K562 treated with DMSO at 1 percent for 4 hours (cell line): ENCODE measurements around the gene CIART. TPM values are rescaled to one million over a fixed set of nuclear protein-coding genes. Genes with fewer than 3 reads are reported as not detected.

Experiments used
- total RNA-seq: library from RNA; unstranded; fragments of 300-600 nt; gene quantifications from 2 replicates; pipeline ENCODE4 v1.2.3, GENCODE V29; 2022; ENCODE audit not compliant: insufficient read depth

CIART gene
- not detected in 2 replicates for total RNA-seq

GRCh38 chr1:150281758-150282557 is at the start of gene CIART:
Gene CIART, plus strand, starts transcription at chr1:150282554. Its CDS starts 714 bp downstream, at chr1:150283268.

GRCh38 chr1:150235852-150236613 is 46.3 kb upstream of the CIART start, which contains the start of gene ANP32E:
Gene ANP32E, minus strand, starts transcription at chr1:150236112. Its CDS starts 326 bp downstream, at chr1:150235786.

GRCh38 chr1:150257624-150258585 is 24.4 kb upstream of the CIART start, which contains the start of gene CA14:
Gene CA14, plus strand, starts transcription at chr1:150257774. Its CDS starts 355 bp downstream, at chr1:150258129.

GRCh38 chr1:150268705-150269403 is 13.5 kb upstream of the CIART start, which contains the start of gene APH1A:
Gene APH1A, minus strand, starts transcription at chr1:150269016. Its CDS starts 206 bp downstream, at chr1:150268810.

GRCh38 chr1:150293433-150294253 is 11.3 kb downstream of the CIART start, which contains the start of gene MRPS21:
Gene MRPS21, plus strand, starts transcription at chr1:150293861. Its CDS starts 506 bp downstream, at chr1:150294367.

Other genes starting within 250 kb of the CIART start
- gene VPS45, start 214.8 kb upstream of the CIART start, total RNA-seq = 15.5 and 20.0 TPM in 2 replicates
- 7.8 and 8.1 TPM in 2 replicates for gene PLEKHO1, start 132.6 kb upstream of the CIART start, total RNA-seq
- gene ANP32E, start 46.4 kb upstream of the CIART start, total RNA-seq = 36.7 and 43.4 TPM in 2 replicates
- 0.94 and 1.6 TPM in 2 replicates for gene CA14, start 24.8 kb upstream of the CIART start, total RNA-seq
- 99.5 and 99.6 TPM in 2 replicates for gene APH1A, start 13.5 kb upstream of the CIART start, total RNA-seq
- 4.2 TPM in 1 of 2 replicates, not detected in the other for gene C1orf54, start 9.8 kb upstream of the CIART start, total RNA-seq
- gene MRPS21, start 11.3 kb downstream of the CIART start, total RNA-seq = 54.0 and 54.3 TPM in 2 replicates
- 22.3 and 23.9 TPM in 2 replicates for gene PRPF3, start 39.0 kb downstream of the CIART start, total RNA-seq
- gene RPRD2, start 81.6 kb downstream of the CIART start, total RNA-seq = 8.9 and 11.5 TPM in 2 replicates
- 34.7 and 38.4 TPM in 2 replicates for gene TARS2, start 204.9 kb downstream of the CIART start, total RNA-seq
- gene ECM1, start 225.6 kb downstream of the CIART start, total RNA-seq = 26.4 and 30.9 TPM in 2 replicates
- gene FALEC, start 233.2 kb downstream of the CIART start, total RNA-seq = not detected in 2 replicates